OCI-LY3 (cell line): ENCODE measurements around the gene DNAJC7.

Experiments
- H2AFZ ChIP-seq: fragments of 200-600, 300-600 bp; shearing (Covaris generic); 2 replicates; pipeline ENCODE4 v1.6.0; 2014; ENCODE audit warnings: antibody characterized with exemption, low read depth, low read length
- H3K27ac ChIP-seq: fragments of 200-600, 300-600 bp; sonication (generic); 2 replicates; pipeline ENCODE4 v1.5.1; 2014; ENCODE audit warnings: mild to moderate bottlenecking, low read length, moderate library complexity, mixed read lengths
- H3K27me3 ChIP-seq: fragments of 200-600, 300-600 bp; sonication (generic); 2 replicates; pipeline ENCODE4 v1.6.1; 2014; ENCODE audit warnings: low read depth, low read length, mixed read lengths
- H3K36me3 ChIP-seq: fragments of 200-600, 300-600 bp; sonication (generic); replicated peaks from 2 replicates; pipeline ENCODE3; 2014; ENCODE audit warnings: low read depth, low read length, mixed read lengths
- H3K4me1 ChIP-seq: fragments of 300-600, 200-600 bp; sonication (generic); 2 replicates; pipeline ENCODE4 v1.6.1; 2014; ENCODE audit warnings: low read length, mixed read lengths
- H3K4me2 ChIP-seq: fragments of 200-600, 300-600 bp; sonication (generic); 2 replicates; pipeline ENCODE4 v1.6.1; 2014; ENCODE audit warnings: low read length, mixed read lengths
- H3K4me3 ChIP-seq: fragments of 300-600, 200-600 bp; sonication (generic); 2 replicates; pipeline ENCODE4 v1.5.1; 2014; ENCODE audit warnings: antibody characterized with exemption, mild to moderate bottlenecking, low read length, moderate library complexity
- H3K79me2 ChIP-seq: fragments of 300-600, 200-600 bp; shearing (Covaris generic); 2 replicates; pipeline ENCODE4 v1.6.1; 2014; ENCODE audit warnings: mild to moderate bottlenecking, low read length, mixed read lengths
- H3K9ac ChIP-seq: fragments of 300-600, 200-600 bp; shearing (Covaris generic); 2 replicates; pipeline ENCODE4 v1.6.0; 2014; ENCODE audit warnings: mild to moderate bottlenecking, low read length, moderate library complexity
- H3K9me3 ChIP-seq: fragments of 200-600, 300-600 bp; shearing (Covaris generic); 2 replicates; pipeline ENCODE4 v1.6.1; 2014; ENCODE audit warnings: low read length, mixed read lengths; ENCODE audit not compliant: insufficient read depth
- H4K20me1 ChIP-seq: fragments of 200-600, 300-600 bp; sonication (generic); 2 replicates; pipeline ENCODE4 v1.6.1; 2016; ENCODE audit warnings: low read length, mixed read lengths; ENCODE audit not compliant: insufficient read depth
- CTCF ChIP-seq: fragments of 200-600, 300-600 bp; sonication (generic); IDR thresholded peaks from 2 replicates; pipeline ENCODE4 v1.5.1; 2014; ENCODE audit warnings: antibody characterized with exemption, low read length, low read depth
- EZH2phosphoT487 ChIP-seq: fragments of 200-600 bp; shearing (Covaris generic); IDR thresholded peaks from 2 replicates; pipeline ENCODE4 v1.6.1; 2018; ENCODE audit warnings: antibody characterized with exemption, mixed run types, low read depth

Gene DNAJC7

GRCh38 chr17:41967921-41968578 lies 49.2 kb downstream of the DNAJC7 start:
- Histone ChIP-seq H3K4me2 (peak overlapping the region; percentile 89), H4K20me1 (peaks cover 39% of the 10 kb centered on the region), H3K9me3 (no peaks in the 10 kb centered on the region), H3K36me3 (peaks cover 45% of the 10 kb centered on the region), H2AFZ (no peak overlapping the region), H3K27me3 (no peaks in the 10 kb centered on the region), H3K27ac (peak overlapping the region; percentile 77; the same call in 1 of the 2 replicates), H3K9ac (peak overlapping the region; percentile 91; the same call in 1 of the 2 replicates), H3K79me2 (peaks cover 64% of the 10 kb centered on the region), H3K4me3 (peak overlapping the region; percentile 96), H3K4me1 (peaks cover 38% of the 10 kb centered on the region)
- TF ChIP-seq CTCF: no peak
- TF ChIP-seq EZH2phosphoT487: no peak

DNA sequence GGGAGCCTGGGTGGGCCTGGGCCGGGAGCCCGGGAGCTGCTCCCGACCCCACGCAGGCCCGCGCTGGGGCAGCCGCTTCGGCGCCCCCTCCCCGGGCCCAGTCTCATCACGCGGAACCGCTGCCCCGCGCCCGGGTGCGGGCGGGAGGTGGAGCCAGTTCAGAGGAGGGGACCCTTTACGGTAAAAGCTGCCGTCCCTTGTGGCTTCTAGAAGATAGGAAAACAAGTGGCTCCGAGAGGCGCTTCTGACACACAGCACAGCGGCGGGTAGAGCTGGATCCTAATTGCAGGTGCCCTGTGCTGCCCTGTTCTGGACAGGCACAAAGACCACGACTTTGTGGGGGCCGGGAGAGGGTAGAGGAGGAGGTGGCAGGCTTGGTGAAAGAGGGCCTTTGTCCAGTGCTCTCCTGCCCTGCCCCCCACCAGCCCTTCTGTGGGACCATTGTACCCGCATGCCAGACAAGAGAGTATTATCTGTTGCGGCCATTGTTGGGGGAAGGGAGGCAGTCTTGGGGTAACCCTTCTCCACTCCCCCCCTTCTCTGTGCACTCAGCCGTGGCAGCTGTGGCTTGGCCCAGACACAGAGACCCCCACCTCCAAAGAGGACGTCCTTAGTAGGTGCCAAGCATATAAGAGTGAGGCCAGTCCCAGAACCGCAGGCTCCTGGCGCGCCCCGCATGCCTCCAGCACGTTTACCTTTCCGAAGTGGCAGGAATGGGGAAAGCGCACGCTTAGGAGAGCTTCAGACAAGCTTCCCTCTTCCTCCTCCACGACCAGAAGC lies 49.9 kb downstream of the DNAJC7 start:
- Histone ChIP-seq H3K4me3 (peak overlapping the region; percentile 96), H3K9me3 (no peaks in the 10 kb centered on the region), H3K27ac (peak overlapping the region; percentile 77), H3K9ac (peak overlapping the region; percentile 91), H3K27me3 (no peaks in the 10 kb centered on the region), H3K4me2 (peak overlapping the region; percentile 89), H4K20me1 (peaks cover 32% of the 10 kb centered on the region), H3K4me1 (peaks cover 35% of the 10 kb centered on the region), H3K79me2 (peaks cover 57% of the 10 kb centered on the region), H2AFZ (no peak overlapping the region), H3K36me3 (peaks cover 37% of the 10 kb centered on the region)
- no peak for TF ChIP-seq CTCF
- no peak for TF ChIP-seq EZH2phosphoT487

DNA sequence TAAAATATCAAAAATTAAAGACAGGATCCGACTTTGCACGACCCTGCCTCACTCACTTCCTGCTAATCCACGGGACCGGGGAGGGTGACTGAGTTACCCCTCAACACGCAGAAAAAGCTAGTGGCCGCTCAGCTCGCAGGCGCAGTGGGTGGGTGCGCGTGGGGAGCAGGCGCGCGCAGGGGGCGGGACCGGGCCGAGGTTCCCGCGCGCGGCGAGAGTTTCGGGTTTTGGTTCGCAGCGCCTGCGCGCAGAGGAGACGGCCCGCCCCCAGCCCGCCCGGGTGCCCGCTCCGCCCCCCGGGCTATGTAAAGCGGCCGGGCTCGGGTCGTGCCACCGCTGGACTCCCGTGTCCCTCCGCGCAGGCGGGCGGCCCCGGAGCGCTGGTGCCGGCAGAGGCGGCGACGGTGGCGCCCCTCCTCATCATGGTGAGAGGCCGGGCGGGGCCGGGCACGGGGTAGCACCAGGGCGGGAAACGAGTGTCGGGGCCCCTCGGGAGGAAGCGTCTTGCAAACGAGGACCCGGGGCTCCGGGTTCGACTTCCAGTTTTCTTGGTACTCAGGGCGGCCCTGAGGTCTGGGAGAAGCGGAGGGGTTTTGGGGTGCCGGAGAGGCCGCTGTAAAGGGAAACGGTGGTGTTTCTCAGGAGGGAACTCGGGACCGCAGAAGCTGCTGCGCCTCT lies 50.6 kb downstream of the DNAJC7 start, which contains the start of gene CNP:
Gene CNP (plus strand): TSS at position 333 of the 678 bp plus-strand sequence. CDS start 90 bp downstream, at position 423.
- peak within 1 kb of the TSS; percentile 77 for H3K27ac ChIP-seq
- H3K36me3 ChIP-seq: peaks cover 30% of the 10 kb centered on the region
- H2AFZ ChIP-seq: peak within 1 kb of the TSS; percentile 61
- peaks cover 50% of the 10 kb centered on the region for H3K79me2 ChIP-seq
- peak within 1 kb of the TSS; percentile 90 for H3K4me2 ChIP-seq
- no peak for TF ChIP-seq CTCF
- TF ChIP-seq EZH2phosphoT487: no peak
- H3K4me3 ChIP-seq: peak within 1 kb of the TSS; percentile 96
- H3K9me3 ChIP-seq: no peaks in the 10 kb centered on the region
- H3K4me1 ChIP-seq: peaks cover 28% of the 10 kb centered on the region
- H3K9ac ChIP-seq: peak within 1 kb of the TSS; percentile 91
- H4K20me1 ChIP-seq: peaks cover 25% of the 10 kb centered on the region
- H3K27me3 ChIP-seq: 0 out of 2 replicates have a peak, but pooled peaks cover 3% of the 10 kb centered on the region
